Neural cell (in vitro differentiated cells): Measurements from ENCODE around the gene SLC4A9. TPM values are rescaled to one million over a fixed set of nuclear protein-coding genes. Genes with fewer than 3 reads are reported as not detected.

Experiments used
- H2AFZ ChIP-seq: fragments of 200-600, 300-800 bp; sonication (generic), shearing (Covaris generic); 2 replicates; pipeline ENCODE4 v1.6.0; 2014; ENCODE audit warnings: low read depth, mild to moderate bottlenecking, antibody characterized with exemption, low read length, moderate library complexity
- H3F3A ChIP-seq: fragments of 200-600 bp; shearing (Covaris generic); 2 replicates; pipeline ENCODE4 v1.6.1; 2016; ENCODE audit warnings: mild to moderate bottlenecking, moderate library complexity, mixed read lengths, antibody characterized with exemption, low read length; ENCODE audit not compliant: insufficient read depth, poor library complexity, severe bottlenecking
- H3K27ac ChIP-seq: fragments of 200-600, 300-800 bp; sonication (generic), shearing (Covaris generic); 2 replicates; pipeline ENCODE4 v1.5.1; 2014; ENCODE audit warnings: mild to moderate bottlenecking, low read length, moderate library complexity
- H3K27me3 ChIP-seq: fragments of 300-800, 200-600 bp; sonication (generic), shearing (Covaris generic); 2 replicates; pipeline ENCODE4 v1.6.0; 2014; ENCODE audit warnings: mild to moderate bottlenecking, low read depth, low read length, moderate library complexity; ENCODE audit not compliant: insufficient read depth
- H3K36me3 ChIP-seq: fragments of 300-800, 200-600 bp; sonication (generic), shearing (Covaris generic); 2 replicates; pipeline ENCODE4 v1.5.1; 2014; ENCODE audit warnings: mild to moderate bottlenecking, antibody characterized with exemption, low read length, moderate library complexity; ENCODE audit not compliant: insufficient read depth
- H3K4me2 ChIP-seq: fragments of 300-800, 200-600 bp; sonication (generic), shearing (Covaris generic); 2 replicates; pipeline ENCODE4 v1.6.0; 2014; ENCODE audit warnings: mild to moderate bottlenecking, low read length
- H3K4me3 ChIP-seq: fragments of 300-800, 200-600 bp; sonication (generic), shearing (Covaris generic); 2 replicates; pipeline ENCODE4 v1.5.1; 2014; ENCODE audit warnings: mild to moderate bottlenecking, low read length, moderate library complexity
- H3K79me2 ChIP-seq: fragments of 200-600 bp; shearing (Covaris generic); replicated peaks from 2 replicates; pipeline ENCODE4 v1.6.0; 2014; ENCODE audit warnings: mild to moderate bottlenecking, low read length, moderate library complexity; ENCODE audit not compliant: insufficient read depth
- H3K9ac ChIP-seq: fragments of 300-800, 200-600 bp; sonication (generic), shearing (Covaris generic); 2 replicates; pipeline ENCODE4 v1.6.1; 2016; ENCODE audit warnings: mild to moderate bottlenecking, low read length, mixed read lengths
- H3K9me2 ChIP-seq: fragments of 200-600 bp; shearing (Covaris generic); 2 replicates; pipeline ENCODE4 v1.6.1; 2016; ENCODE audit warnings: mild to moderate bottlenecking, low read length, mixed read lengths; ENCODE audit not compliant: insufficient read depth
- H3K9me3 ChIP-seq: fragments of 200-600, 300-800 bp; sonication (generic), shearing (Covaris generic); 2 replicates; pipeline ENCODE4 v1.6.1; 2016; ENCODE audit warnings: mild to moderate bottlenecking, mixed run types, low read length, moderate library complexity, mixed read lengths
- H4K20me1 ChIP-seq: fragments of 200-600 bp; shearing (Covaris generic); 2 replicates; pipeline ENCODE4 v1.6.1; 2016; ENCODE audit warnings: mild to moderate bottlenecking, mixed run types; ENCODE audit not compliant: insufficient read depth
- EP300 ChIP-seq: fragments of 450-650 bp; conservative IDR thresholded peaks from 2 replicates; pipeline ENCODE4 v1.6.1; 2014; ENCODE audit warnings: antibody characterized with exemption, mild to moderate bottlenecking, moderate library complexity; ENCODE audit not compliant: poor library complexity, severe bottlenecking
- EZH2 ChIP-seq: fragments of 200-600, 300-800 bp; shearing (Covaris generic), sonication (generic); IDR thresholded peaks from 2 replicates; pipeline ENCODE4 v1.6.1; 2014; ENCODE audit warnings: antibody characterized with exemption, low read length, borderline replicate concordance, mild to moderate bottlenecking; ENCODE audit not compliant: insufficient read depth, poor library complexity, severe bottlenecking
- MXI1 ChIP-seq: fragments of 450-650 bp; conservative IDR thresholded peaks from 2 replicates; pipeline ENCODE4 v1.6.1; 2014; ENCODE audit warnings: antibody characterized with exemption, mild to moderate bottlenecking; ENCODE audit not compliant: poor library complexity, severe bottlenecking
- POLR2AphosphoS5 ChIP-seq: IDR thresholded peaks from 2 replicates; pipeline ENCODE4 v1.6.1; 2012
- RAD21 ChIP-seq: fragments of 450-650 bp; conservative IDR thresholded peaks from 2 replicates; pipeline ENCODE4 v1.6.1; 2014; ENCODE audit warnings: antibody characterized with exemption, mild to moderate bottlenecking, moderate library complexity
- SMC3 ChIP-seq: fragments of 450-650 bp; conservative IDR thresholded peaks from 2 replicates; pipeline ENCODE4 v1.6.1; 2014; ENCODE audit warnings: antibody characterized with exemption, mild to moderate bottlenecking, moderate library complexity; ENCODE audit not compliant: poor library complexity
- TAF1 ChIP-seq: IDR thresholded peaks from 2 replicates; pipeline ENCODE4 v1.6.1; 2012; ENCODE audit warnings: low read depth
- polyA plus RNA-seq: library from polyadenylated mRNA; depleted of rRNA; stranded (reverse); fragments of >200 nt; gene quantifications from 2 replicates; pipeline ENCODE4 v1.2.3, GENCODE V29; 2014
- TF ChIP-seq, protein P1 (sequence below): fragments of 450-650 bp; IDR thresholded peaks from 2 replicates; pipeline ENCODE4 v1.5.1; 2014; ENCODE audit warnings: antibody characterized with exemption, mild to moderate bottlenecking, moderate library complexity; ENCODE audit not compliant: poor library complexity, severe bottlenecking
- TF ChIP-seq, protein P2 (sequence below): IDR thresholded peaks from 2 replicates; pipeline ENCODE4 v1.6.1; 2012; ENCODE audit warnings: borderline replicate concordance

SLC4A9 gene
- polyA plus RNA-seq, 1 donor from 2014 or later: not detected

GRCh38 chr5:140321796-140322195, 38.2 kb upstream of the SLC4A9 start:
- Histone ChIP-seq H4K20me1 (no peaks in the 10 kb centered on the region), H3K4me2 (no peak overlapping the region), H3K27ac (no peak overlapping the region), H3K9me3 (no peaks in the 10 kb centered on the region), H2AFZ (no peak overlapping the region), H3K9me2 (no peaks in the 10 kb centered on the region), H3K9ac (no peak overlapping the region), H3F3A (no peaks in the 10 kb centered on the region), H3K36me3 (no peaks in the 10 kb centered on the region), H3K4me3 (no peak overlapping the region), H3K79me2 (no peaks in the 10 kb centered on the region), H3K27me3 (no peaks in the 10 kb centered on the region)
- no peak for TF ChIP-seq TAF1
- no peak for TF ChIP-seq EZH2
- no peak for TF ChIP-seq EP300
- TF ChIP-seq MXI1: no peak
- no peak for TF ChIP-seq POLR2AphosphoS5
- TF ChIP-seq SMC3: no peak
- TF ChIP-seq, protein P1, sequence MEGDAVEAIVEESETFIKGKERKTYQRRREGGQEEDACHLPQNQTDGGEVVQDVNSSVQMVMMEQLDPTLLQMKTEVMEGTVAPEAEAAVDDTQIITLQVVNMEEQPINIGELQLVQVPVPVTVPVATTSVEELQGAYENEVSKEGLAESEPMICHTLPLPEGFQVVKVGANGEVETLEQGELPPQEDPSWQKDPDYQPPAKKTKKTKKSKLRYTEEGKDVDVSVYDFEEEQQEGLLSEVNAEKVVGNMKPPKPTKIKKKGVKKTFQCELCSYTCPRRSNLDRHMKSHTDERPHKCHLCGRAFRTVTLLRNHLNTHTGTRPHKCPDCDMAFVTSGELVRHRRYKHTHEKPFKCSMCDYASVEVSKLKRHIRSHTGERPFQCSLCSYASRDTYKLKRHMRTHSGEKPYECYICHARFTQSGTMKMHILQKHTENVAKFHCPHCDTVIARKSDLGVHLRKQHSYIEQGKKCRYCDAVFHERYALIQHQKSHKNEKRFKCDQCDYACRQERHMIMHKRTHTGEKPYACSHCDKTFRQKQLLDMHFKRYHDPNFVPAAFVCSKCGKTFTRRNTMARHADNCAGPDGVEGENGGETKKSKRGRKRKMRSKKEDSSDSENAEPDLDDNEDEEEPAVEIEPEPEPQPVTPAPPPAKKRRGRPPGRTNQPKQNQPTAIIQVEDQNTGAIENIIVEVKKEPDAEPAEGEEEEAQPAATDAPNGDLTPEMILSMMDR: no peak
- TF ChIP-seq RAD21: no peak
- TF ChIP-seq, protein P2, sequence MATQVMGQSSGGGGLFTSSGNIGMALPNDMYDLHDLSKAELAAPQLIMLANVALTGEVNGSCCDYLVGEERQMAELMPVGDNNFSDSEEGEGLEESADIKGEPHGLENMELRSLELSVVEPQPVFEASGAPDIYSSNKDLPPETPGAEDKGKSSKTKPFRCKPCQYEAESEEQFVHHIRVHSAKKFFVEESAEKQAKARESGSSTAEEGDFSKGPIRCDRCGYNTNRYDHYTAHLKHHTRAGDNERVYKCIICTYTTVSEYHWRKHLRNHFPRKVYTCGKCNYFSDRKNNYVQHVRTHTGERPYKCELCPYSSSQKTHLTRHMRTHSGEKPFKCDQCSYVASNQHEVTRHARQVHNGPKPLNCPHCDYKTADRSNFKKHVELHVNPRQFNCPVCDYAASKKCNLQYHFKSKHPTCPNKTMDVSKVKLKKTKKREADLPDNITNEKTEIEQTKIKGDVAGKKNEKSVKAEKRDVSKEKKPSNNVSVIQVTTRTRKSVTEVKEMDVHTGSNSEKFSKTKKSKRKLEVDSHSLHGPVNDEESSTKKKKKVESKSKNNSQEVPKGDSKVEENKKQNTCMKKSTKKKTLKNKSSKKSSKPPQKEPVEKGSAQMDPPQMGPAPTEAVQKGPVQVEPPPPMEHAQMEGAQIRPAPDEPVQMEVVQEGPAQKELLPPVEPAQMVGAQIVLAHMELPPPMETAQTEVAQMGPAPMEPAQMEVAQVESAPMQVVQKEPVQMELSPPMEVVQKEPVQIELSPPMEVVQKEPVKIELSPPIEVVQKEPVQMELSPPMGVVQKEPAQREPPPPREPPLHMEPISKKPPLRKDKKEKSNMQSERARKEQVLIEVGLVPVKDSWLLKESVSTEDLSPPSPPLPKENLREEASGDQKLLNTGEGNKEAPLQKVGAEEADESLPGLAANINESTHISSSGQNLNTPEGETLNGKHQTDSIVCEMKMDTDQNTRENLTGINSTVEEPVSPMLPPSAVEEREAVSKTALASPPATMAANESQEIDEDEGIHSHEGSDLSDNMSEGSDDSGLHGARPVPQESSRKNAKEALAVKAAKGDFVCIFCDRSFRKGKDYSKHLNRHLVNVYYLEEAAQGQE: no peak

- Histone ChIP-seq H3K36me3 (no peaks in the 10 kb centered on the region), H3K79me2 (no peaks in the 10 kb centered on the region), H4K20me1 (no peaks in the 10 kb centered on the region), H3K4me2 (no peak overlapping the region), H3K9ac (no peak overlapping the region), H3K9me3 (no peaks in the 10 kb centered on the region), H3K9me2 (no peaks in the 10 kb centered on the region), H3K27ac (no peak overlapping the region), H2AFZ (no peak overlapping the region), H3F3A (no peaks in the 10 kb centered on the region), H3K27me3 (no peaks in the 10 kb centered on the region), H3K4me3 (no peak overlapping the region)
- no peak for TF ChIP-seq EZH2
- TF ChIP-seq, protein P2: no peak
- TF ChIP-seq SMC3: no peak
Observed at GRCh38 chr5:140322751-140323731, 37.0 kb upstream of the SLC4A9 start.
